Neural crest cell (in vitro differentiated cells): ENCODE data around the gene PNPLA7. TPM values are rescaled to one million over a fixed set of nuclear protein-coding genes. Genes with fewer than 3 reads are reported as not detected.

Experiments used
- DNase-seq: peaks from one replicate; pipeline ENCODE4 v3.0.0; 2021; ENCODE audit warnings: low read depth, mixed read lengths, low spot score
- H3K27ac Mint-ChIP-seq: one replicate; pipeline ENCODE4 v1.8.0; 2021; ENCODE audit warnings: mild to moderate bottlenecking, mixed read lengths; ENCODE audit not compliant: unreplicated experiment
- H3K27me3 Mint-ChIP-seq: 2 replicates; pipeline ENCODE4 v1.8.0; 2021; ENCODE audit warnings: low read depth, mild to moderate bottlenecking, mixed read lengths
- H3K36me3 Mint-ChIP-seq: 2 replicates; pipeline ENCODE4 v1.8.0; 2021; ENCODE audit warnings: low read depth, mild to moderate bottlenecking, mixed read lengths
- H3K4me1 Mint-ChIP-seq: 2 replicates; pipeline ENCODE4 v1.8.0; 2021; ENCODE audit warnings: mixed read lengths
- H3K4me3 Mint-ChIP-seq: one replicate; pipeline ENCODE4 v1.8.0; 2021; ENCODE audit warnings: mild to moderate bottlenecking, mixed read lengths
- H3K9me3 Mint-ChIP-seq: 2 replicates; pipeline ENCODE4 v1.8.0; 2021; ENCODE audit warnings: mixed read lengths
- total RNA-seq: library from RNA; stranded (reverse); gene quantifications from 2 replicates; pipeline ENCODE4 v1.2.1, GENCODE V29; 2021
- TF ChIP-seq, protein P1 (sequence below): fragments of 200-600 bp; sonication (generic); conservative IDR thresholded peaks from 2 replicates; pipeline ENCODE4 v1.5.0; 2021; ENCODE audit warnings: antibody characterized with exemption, mild to moderate bottlenecking

PNPLA7 gene
- total RNA-seq, 1 donor from 2014 or later = 2.2 TPM

DNA sequence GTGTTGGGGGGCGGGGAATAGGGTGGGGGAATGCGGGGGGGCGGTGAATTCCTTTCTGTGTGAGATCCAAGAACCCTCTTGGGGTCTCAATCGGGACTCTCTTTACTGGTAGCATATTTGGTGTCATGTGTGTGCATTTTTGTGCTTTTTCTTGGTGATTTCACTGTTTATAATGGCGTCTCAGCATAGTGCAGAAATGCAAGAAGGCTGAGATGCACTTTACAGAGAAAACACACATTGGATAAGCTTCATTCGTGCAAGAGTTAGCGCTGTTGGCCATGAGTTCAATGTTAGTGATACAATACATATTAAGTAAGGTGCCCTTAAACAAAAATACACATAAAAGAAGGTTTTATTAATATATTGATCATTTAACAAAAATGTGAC, 108.3 kb downstream of the PNPLA7 start:
- no peak overlapping the region for H3K27ac Mint-ChIP-seq

DNA sequence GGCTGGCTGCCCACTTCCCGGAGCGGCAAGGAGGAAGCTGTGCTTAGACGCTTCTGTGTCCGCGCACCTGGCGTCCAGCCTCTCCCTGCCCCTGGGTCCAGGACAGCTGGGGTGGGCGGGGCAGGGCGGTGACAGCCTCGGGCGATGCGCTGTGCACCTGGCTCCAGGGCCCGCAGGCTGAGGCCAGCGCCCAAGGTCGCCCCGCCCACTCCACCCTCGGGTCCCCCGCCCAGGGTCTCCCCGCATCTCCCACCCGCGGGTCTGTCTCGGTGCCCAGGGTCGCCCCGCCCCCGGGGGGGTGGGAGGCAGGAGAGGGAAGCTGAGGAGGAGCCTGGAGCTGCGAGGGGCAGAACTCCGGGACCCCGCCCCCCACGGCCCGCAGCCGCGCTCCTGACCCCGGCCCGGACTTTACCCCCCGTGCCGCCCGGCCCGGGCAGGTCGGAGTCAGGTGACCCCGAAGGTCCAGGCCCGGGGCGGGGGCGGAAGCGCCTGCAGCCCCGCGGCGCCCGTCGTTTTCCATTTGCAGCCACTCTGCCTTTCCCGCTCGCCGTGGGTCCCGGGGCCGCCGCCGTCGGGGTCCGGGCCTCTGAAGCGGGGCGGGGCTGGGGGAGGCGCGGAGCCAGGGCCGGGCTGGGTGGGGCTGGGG, 108.8 kb downstream of the PNPLA7 start, which contains the start of gene ENTPD8:
Gene ENTPD8 (minus strand): TSS at position 69 of the 646 bp plus-strand sequence. CDS start 3,072 bp downstream, outside the sequence.
- no peak within 1 kb of the TSS for H3K27ac Mint-ChIP-seq
- H3K4me1 Mint-ChIP-seq = peaks cover 12% of the 10 kb centered on the region
- H3K27me3 Mint-ChIP-seq = peaks cover 25% of the 10 kb centered on the region
- TF ChIP-seq, protein P1, sequence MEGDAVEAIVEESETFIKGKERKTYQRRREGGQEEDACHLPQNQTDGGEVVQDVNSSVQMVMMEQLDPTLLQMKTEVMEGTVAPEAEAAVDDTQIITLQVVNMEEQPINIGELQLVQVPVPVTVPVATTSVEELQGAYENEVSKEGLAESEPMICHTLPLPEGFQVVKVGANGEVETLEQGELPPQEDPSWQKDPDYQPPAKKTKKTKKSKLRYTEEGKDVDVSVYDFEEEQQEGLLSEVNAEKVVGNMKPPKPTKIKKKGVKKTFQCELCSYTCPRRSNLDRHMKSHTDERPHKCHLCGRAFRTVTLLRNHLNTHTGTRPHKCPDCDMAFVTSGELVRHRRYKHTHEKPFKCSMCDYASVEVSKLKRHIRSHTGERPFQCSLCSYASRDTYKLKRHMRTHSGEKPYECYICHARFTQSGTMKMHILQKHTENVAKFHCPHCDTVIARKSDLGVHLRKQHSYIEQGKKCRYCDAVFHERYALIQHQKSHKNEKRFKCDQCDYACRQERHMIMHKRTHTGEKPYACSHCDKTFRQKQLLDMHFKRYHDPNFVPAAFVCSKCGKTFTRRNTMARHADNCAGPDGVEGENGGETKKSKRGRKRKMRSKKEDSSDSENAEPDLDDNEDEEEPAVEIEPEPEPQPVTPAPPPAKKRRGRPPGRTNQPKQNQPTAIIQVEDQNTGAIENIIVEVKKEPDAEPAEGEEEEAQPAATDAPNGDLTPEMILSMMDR = no peak
- DNase-seq = no peak
- peak within 1 kb of the TSS; percentile 66 for H3K4me3 Mint-ChIP-seq
- no peaks in the 10 kb centered on the region for H3K9me3 Mint-ChIP-seq
- H3K36me3 Mint-ChIP-seq = no peaks in the 10 kb centered on the region

More for the DNA sequence above, 108.3 kb downstream of the PNPLA7 start:
- Mint-ChIP-seq H3K4me3 (peak overlapping the region; percentile 66), H3K4me1 (peaks cover 13% of the 10 kb centered on the region), H3K27me3 (peaks cover 25% of the 10 kb centered on the region), H3K9me3 (no peaks in the 10 kb centered on the region), H3K36me3 (no peaks in the 10 kb centered on the region)
- no peak for DNase-seq
- TF ChIP-seq, protein P1 = no peak

DNA sequence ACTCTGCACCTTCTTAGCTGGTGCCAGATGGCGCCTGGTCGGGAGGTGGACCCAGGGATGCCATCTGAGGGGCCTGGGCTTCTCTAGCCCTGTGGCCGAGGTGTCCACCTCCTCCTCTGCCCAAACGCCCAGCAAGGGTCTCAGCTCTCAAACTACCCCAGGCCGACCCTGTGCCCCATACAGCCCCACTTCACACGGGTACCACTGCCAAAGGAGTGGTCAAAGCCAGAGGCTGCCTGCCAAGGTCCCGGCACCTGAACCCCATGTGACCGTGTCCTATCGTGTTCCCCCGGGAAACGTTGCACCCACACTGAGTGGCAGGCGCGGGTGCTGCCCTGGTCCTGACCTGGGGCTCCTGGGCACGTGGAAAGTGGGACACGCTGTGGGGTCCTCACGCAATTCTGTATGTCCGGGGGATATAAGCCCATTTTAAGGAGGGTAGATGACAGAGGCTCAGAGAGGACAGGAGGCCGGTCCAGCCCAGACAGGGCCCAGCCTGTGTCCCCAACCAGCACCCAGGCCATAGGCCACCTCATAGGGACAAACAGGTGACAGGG, 111.0 kb downstream of the PNPLA7 start:
- Mint-ChIP-seq H3K4me3 (no peak overlapping the region), H3K27me3 (peaks cover 20% of the 10 kb centered on the region), H3K9me3 (no peaks in the 10 kb centered on the region), H3K4me1 (peaks cover 4% of the 10 kb centered on the region), H3K27ac (no peak overlapping the region), H3K36me3 (no peaks in the 10 kb centered on the region)
- DNase-seq = no peak
- TF ChIP-seq, protein P1 = no peak

- no peak overlapping the region for H3K4me3 Mint-ChIP-seq
- no peak for DNase-seq
- no peaks in the 10 kb centered on the region for H3K36me3 Mint-ChIP-seq
- H3K27me3 Mint-ChIP-seq = peaks cover 18% of the 10 kb centered on the region
- H3K4me1 Mint-ChIP-seq = peaks cover 4% of the 10 kb centered on the region
- no peak overlapping the region for H3K27ac Mint-ChIP-seq
- H3K9me3 Mint-ChIP-seq = no peaks in the 10 kb centered on the region
- TF ChIP-seq, protein P1 = no peak
These were observed 111.5 kb downstream of the PNPLA7 start for GRCh38 chr9:137438591-137439157.

GRCh38 chr9:137437691-137438590, 112.3 kb downstream of the PNPLA7 start:
- peaks cover 4% of the 10 kb centered on the region for H3K4me1 Mint-ChIP-seq
- H3K27ac Mint-ChIP-seq = no peak overlapping the region
- TF ChIP-seq, protein P1 = no peak
- H3K9me3 Mint-ChIP-seq = no peaks in the 10 kb centered on the region
- no peak for DNase-seq
- no peaks in the 10 kb centered on the region for H3K36me3 Mint-ChIP-seq
- H3K4me3 Mint-ChIP-seq = no peak overlapping the region
- peaks cover 14% of the 10 kb centered on the region for H3K27me3 Mint-ChIP-seq
